ENCODE measurements around the gene OR5AU1.
"Not testable (repeated sequence)": the region's sequence is repeated elsewhere in the genome, so short reads cannot be mapped to it uniquely, and the experiment has no call there.

The OR5AU1 gene

GRCh38 chr14:21171128-21171527, 15.3 kb upstream of the OR5AU1 start:
- no peak for DNase-seq (ENCODE audit: low read depth in 2 of 2)

GRCh38 chr14:21169573-21169972, 13.7 kb upstream of the OR5AU1 start:
- no peak for DNase-seq (ENCODE audit: low read depth in 2 of 2)

DNA sequence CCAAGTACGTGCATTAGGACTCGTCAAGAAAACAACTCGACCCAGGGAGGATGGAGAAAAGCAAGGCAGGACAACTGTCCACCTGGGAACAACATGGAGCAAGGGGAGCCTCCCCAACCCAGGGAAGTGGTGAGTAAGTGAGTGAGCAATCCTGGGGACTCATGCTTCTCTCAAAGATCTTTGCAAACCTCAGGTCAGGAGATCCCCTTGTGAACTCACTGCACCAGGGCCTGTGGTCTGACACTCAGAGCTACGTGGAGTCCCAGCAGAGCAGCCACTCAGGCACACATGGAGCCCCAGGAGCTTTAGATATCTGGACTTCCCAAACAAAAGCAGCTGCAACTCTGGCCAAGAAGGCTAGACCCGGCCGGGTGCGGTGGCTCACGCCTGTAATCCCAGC, 12.2 kb upstream of the OR5AU1 start:
- no peak for DNase-seq (ENCODE audit: low read depth in 2 of 2)

- DNase-seq (ENCODE audit: low read depth in 2 of 2), result not testable (repeated sequence)
Observed at GRCh38 chr14:21165670-21166069, 9.8 kb upstream of the OR5AU1 start.

- DNase-seq (ENCODE audit: low read depth in 2 of 2), result not testable (repeated sequence)
Observed at GRCh38 chr14:21165002-21165605, 9.2 kb upstream of the OR5AU1 start.

GRCh38 chr14:21163871-21164291, 8.0 kb upstream of the OR5AU1 start:
- no peak for DNase-seq (ENCODE audit: low read depth in 2 of 2)

GRCh38 chr14:21162081-21162480, 6.2 kb upstream of the OR5AU1 start:
- DNase-seq (ENCODE audit: low read depth in 2 of 2), result no peak

DNA sequence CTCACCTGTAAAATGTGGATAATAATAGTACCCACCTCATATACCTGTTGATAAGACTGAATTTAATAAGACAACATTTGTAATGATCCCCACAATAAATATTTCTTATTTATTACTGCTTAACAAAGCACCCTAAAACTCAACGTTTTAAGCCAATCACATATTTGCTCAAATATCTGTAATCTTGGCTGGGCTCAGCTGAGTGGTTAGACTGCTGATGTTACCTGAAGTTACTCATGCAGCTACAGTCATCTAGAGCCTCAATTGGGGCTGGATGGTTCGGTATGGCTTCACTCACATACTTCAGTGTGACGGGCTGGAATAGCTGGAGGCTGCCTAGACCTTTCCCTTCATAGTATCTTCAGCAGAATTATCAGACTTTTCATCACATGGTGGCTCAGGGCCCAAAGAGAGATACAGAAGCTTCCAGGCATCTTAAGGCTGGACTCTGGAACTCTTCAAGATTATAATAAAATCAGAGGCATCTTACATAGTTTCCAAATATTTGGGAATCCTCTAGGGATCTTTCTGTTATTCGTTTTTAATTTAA, 4.3 kb upstream of the OR5AU1 start:
- DNase-seq (ENCODE audit: low read depth in 2 of 2), result no peak

- not testable (repeated sequence) for DNase-seq (ENCODE audit: low read depth in 2 of 2)
Observed at GRCh38 chr14:21158175-21158574, 2.3 kb upstream of the OR5AU1 start.

DNA sequence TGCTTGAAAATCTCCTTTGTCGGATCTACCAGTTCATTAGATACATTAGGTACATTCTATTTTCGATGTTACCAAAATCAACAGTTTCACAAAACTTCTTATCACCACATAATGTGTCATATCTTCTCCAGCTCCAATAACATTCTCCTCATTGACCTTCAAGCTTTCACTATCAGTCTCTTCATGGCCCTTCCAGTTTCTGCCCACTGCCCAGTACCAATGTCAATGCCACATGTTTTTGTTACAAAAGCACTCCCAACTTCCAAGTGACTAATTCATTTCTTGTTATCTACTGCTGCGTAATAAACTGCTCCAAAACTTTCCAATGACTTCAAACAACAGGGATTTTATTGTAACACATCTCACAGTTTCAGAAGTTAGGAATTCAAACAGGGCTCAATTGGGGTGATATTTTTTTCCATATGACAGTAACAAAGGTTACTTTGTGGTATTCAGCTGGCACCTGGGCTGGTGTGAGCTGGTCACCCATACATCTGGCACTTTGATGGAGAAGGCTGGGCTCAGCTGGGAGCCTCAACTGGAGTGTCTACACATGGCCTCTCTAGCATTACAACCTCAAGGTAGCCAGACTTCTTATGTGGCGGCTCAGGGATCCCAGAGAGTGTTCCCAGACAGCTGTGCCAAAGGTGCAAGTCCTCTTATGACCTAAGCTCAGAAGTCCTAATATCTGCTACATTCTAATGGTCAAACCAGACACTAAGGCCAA, 6.1 kb downstream of the OR5AU1 start:
- DNase-seq (ENCODE audit: low read depth in 2 of 2), result no peak

DNA sequence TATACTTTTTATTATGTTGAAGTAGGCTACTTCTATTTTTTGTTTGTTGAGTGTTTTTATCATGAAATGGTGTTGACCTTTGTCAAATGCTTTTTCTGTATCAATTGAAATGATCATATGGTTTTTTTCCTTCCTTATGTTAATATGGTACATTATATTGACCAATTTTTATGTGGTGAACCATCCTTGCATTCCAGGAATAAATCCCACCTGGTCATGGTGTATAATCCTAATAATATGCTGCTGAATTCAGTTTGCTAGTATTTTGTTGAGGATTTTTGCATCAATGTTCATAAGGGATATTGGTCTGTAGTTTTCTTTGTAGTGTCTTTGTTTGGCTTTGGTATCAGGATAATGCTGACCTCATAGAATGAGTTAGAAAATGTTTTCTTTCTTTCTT, 10.4 kb downstream of the OR5AU1 start:
- no peak for DNase-seq (ENCODE audit: low read depth in 2 of 2)

DNA sequence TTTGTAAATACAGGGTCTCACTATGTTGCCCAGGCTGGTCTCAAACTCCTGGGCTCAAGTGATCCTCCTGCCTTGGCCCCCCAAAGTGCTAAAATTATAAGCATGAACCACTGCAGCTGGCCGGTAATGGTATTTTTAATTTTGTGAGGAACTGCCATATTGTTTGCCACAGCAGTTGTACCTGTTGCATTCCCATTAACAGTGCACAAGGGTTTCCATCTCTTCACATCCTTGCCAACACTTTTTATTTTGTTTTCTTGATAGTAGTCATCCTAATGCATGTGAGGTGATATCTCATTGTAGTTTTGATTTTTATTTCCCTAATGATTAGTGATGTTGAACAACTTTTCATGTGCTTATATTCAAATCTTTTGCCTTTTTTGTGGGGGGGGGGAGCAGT, 13.5 kb downstream of the OR5AU1 start:
- DNase-seq (ENCODE audit: low read depth in 2 of 2), result no peak

- DNase-seq (ENCODE audit: low read depth in 2 of 2), result no peak
Observed at GRCh38 chr14:21136024-21136423, 19.8 kb downstream of the OR5AU1 start.

DNA sequence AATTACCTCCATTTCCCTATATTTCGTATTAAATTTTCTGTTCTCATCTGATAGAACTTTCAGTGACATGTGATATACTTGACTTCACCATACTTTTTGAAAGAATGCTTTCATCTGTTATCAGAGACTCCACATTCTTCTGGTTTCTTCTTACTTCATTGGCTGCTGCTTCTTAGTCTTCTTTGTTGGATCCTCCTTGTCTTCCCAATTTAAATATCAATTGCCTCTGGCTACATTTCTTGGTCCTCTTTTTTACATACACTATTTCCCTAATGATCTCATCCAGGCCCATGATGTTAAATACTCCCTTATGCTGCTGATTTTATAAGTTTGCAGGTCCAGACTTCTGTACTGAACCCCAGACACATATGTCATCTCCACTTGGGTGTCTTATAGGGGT, 22.0 kb downstream of the OR5AU1 start:
- no peak for DNase-seq (ENCODE audit: low read depth in 2 of 2)

DNA sequence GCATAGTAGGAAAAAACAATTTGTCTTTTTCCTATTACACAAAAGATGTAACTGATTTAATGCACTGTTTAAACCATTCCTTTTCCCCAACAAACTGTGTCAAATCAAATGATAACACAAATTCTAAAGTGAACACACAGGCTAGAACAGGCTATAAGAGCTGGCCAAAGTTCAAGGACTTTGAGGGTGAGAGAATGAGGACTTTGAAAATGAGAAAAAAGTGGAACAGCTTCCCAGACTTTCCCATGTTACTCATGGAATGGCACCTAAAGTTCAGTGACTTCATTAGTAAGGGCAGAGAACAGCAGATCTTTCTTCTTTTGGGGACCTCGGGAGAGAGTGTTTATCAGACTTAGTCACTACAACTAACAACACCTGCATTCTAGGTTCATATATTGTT, 32.4 kb downstream of the OR5AU1 start:
- DNase-seq (ENCODE audit: low read depth in 2 of 2), result no peak

GRCh38 chr14:21121122-21121521, 34.7 kb downstream of the OR5AU1 start:
- no peak for DNase-seq (ENCODE audit: low read depth in 2 of 2)

- no peak for DNase-seq (ENCODE audit: low read depth in 2 of 2)
Observed at GRCh38 chr14:21120686-21121085, 35.2 kb downstream of the OR5AU1 start.

DNA sequence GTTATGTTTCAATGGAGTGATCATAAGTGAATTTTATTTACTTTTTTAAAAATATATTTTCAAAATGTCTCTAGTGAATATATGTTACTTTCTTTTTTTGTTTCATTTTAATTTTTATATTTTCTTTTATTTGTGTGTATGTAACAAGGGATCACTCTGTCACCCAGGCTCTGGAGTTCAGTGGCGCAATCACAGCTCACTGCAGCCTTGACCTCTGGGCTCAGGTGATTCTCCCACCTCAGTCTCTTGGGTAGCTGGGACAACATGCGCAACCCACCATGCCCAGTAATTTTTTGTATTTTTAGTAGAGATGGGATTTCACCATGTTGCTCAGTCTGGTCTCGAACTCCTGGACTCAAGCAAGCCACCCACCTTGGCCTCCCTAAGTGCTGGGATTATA, 36.9 kb downstream of the OR5AU1 start:
- no peak for DNase-seq (ENCODE audit: low read depth in 2 of 2)

GRCh38 chr14:21113369-21113768, 42.5 kb downstream of the OR5AU1 start:
- DNase-seq (ENCODE audit: low read depth in 2 of 2), result no peak

- DNase-seq (ENCODE audit: low read depth in 2 of 2), result no peak
Observed at GRCh38 chr14:21112255-21112654, 43.6 kb downstream of the OR5AU1 start.

DNA sequence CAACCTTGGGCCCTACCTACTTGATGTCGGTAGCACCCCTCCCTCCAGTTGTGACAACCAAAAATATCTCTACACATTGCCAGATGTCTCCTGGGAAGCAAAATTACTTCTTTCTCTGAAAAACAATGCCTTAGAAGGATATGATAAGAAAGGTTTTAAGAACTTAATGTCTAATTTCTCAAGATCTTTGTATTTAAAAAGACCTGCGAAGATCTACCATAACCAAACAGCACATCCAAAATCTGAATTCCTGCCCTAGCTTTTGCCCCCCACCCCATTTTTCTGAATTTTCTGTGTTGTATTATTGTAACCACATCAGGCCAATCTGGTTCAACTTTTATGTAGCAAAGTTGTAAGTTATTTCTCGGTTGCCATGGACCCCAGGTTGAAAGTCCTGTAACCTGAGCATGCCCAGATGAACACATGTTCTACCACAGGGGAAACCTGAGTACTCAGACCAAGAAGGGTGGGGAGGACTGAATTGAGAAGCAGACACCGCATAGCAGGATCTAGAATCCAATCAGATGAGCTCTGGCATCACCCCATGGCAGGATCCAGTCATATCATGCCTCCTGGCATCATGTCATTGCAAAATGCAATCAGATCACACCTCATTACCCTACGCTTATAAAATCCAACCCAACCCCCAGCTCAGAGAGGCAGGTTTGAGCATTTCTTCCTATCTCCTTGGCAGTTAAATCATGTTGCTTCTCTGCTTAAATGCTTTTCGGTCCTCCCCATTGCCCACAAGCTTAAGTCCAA, 46.3 kb downstream of the OR5AU1 start:
- no peak for DNase-seq (ENCODE audit: low read depth in 2 of 2)

DNA sequence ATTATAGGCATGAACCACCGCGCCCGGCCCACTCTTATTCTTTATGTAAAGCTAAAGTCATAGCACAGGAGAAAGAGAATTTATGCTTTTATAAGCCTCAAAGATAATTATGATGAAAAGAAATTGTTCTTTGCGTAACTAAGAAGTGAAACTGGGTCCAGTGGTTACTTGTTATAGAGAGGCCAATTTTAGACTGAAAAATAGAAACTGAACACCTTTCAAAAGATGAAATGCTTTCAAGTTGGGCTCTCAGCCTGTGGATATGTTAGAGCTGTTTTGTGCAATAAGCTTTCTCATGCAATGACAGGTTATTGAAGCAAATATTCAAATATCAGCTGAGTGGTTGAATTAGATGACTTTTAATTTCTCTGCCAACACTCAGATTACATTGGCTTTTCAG, 47.1 kb downstream of the OR5AU1 start:
- DNase-seq (ENCODE audit: low read depth in 2 of 2), result no peak

Measured in stimulated activated CD4-positive, alpha-beta T cell treated with anti-CD3 and anti-CD28 coated beads, Interleukin-1b, Interleukin-23, amount 100 ng/mL, for 1 hour (primary cell).